Endothelial cell of hepatic sinusoid (primary cell): Measurements from ENCODE around the gene SNX32.

Experiments
- in situ Hi-C: cut with HindIII; loops from 2 replicates; pipeline ENCODE4 v1.10.0; 2017; ENCODE audit warnings: low sequenced_read_pairs

The SNX32 gene

GRCh38 chr11:65796726-65797601 lies 36.8 kb upstream of the SNX32 start:
- in situ Hi-C loops: no loop called here

- in situ Hi-C loops: no loop called here
These were observed 36.1 kb upstream of the SNX32 start for GRCh38 chr11:65797711-65798110.

GRCh38 chr11:65798882-65799281 lies 34.9 kb upstream of the SNX32 start:
- in situ Hi-C loops: no loop called here

- in situ Hi-C loops: no loop called here
These were observed 32.4 kb upstream of the SNX32 start for GRCh38 chr11:65801153-65801987.

- in situ Hi-C loops: no loop called here
These were observed 30.9 kb upstream of the SNX32 start for GRCh38 chr11:65802841-65803240.

GRCh38 chr11:65803797-65804492 lies 29.8 kb upstream of the SNX32 start:
- in situ Hi-C loops: no loop called here

GRCh38 chr11:65806979-65807378 lies 26.8 kb upstream of the SNX32 start:
- in situ Hi-C loops: no loop called here

- in situ Hi-C loops: no loop called here
These were observed 24.9 kb upstream of the SNX32 start for GRCh38 chr11:65808744-65809341.

GRCh38 chr11:65809496-65809895 lies 24.3 kb upstream of the SNX32 start:
- in situ Hi-C loops: no loop called here

- in situ Hi-C loops: loop anchor here (5.0 kb wide), 1 partner anchor 48 kb away; no protein-coding TSS in a partner anchor
These were observed 23.5 kb upstream of the SNX32 start for GRCh38 chr11:65810046-65810868.

- in situ Hi-C loops: loop anchor here (5.0 kb wide), 1 partner anchor 50 kb away; no protein-coding TSS in a partner anchor
These were observed 21.8 kb upstream of the SNX32 start for GRCh38 chr11:65811764-65812475.

- in situ Hi-C loops: loop anchor here (5.0 kb wide), 1 partner anchor 52 kb away; no protein-coding TSS in a partner anchor
These were observed 19.4 kb upstream of the SNX32 start for GRCh38 chr11:65814131-65814985.

- in situ Hi-C loops: loop anchor here (5.0 kb wide), 1 partner anchor 53 kb away; no protein-coding TSS in a partner anchor
These were observed 18.7 kb upstream of the SNX32 start for GRCh38 chr11:65814986-65815565.

GRCh38 chr11:65816696-65817095 lies 17.1 kb upstream of the SNX32 start:
- in situ Hi-C loops: no loop called here

- in situ Hi-C loops: no loop called here
These were observed 16.4 kb upstream of the SNX32 start for GRCh38 chr11:65817312-65817834.

- in situ Hi-C loops: no loop called here
These were observed 15.7 kb upstream of the SNX32 start for GRCh38 chr11:65817835-65818680.

- in situ Hi-C loops: no loop called here
These were observed 12.7 kb upstream of the SNX32 start for GRCh38 chr11:65821107-65821506.
